Kidney (tissue), 14 donors: ENCODE results near the gene WLS. TPM values are rescaled to one million over a fixed set of nuclear protein-coding genes. Genes with fewer than 3 reads are reported as not detected.

Source experiments
- DNase-seq, 5 donors: peaks; one replicate each; pipeline ENCODE4 v3.0.0-alpha.2; 2013 to 2020
- FAIRE-seq: peaks from 2 replicates; lab custom pipeline; 2012; peaks lifted over from hg19 to GRCh38; lab: Jason Lieb, UNC
- H3K27ac ChIP-seq, 2 donors: one replicate each; pipeline ENCODE4 v1.7.0; 2013; ENCODE audit warnings: low read depth in 2 of 2, low read length in 2 of 2, inconsistent platforms in 1 of 2
- H3K27me3 ChIP-seq: one replicate; pipeline ENCODE4 v1.7.1; 2013; ENCODE audit warnings: low read length, inconsistent platforms; ENCODE audit not compliant: control insufficient read depth, insufficient read depth
- H3K36me3 ChIP-seq, 3 donors: one replicate each; pipeline versions ENCODE4 v1.7.0 to v1.7.1; 2013; ENCODE audit warnings: low read length in 3 of 3, control low read depth in 1 of 3, inconsistent platforms in 1 of 3; ENCODE audit not compliant: insufficient read depth in 3 of 3, control insufficient read depth in 2 of 3
- H3K4me1 ChIP-seq, 3 donors: one replicate each; pipeline versions ENCODE4 v1.7.0 to v1.7.1; 2013; ENCODE audit warnings: low read length in 3 of 3, inconsistent platforms in 1 of 3, low read depth in 1 of 3; ENCODE audit not compliant: control insufficient read depth in 2 of 3, insufficient read depth in 2 of 3
- H3K4me3 ChIP-seq, 3 donors: one replicate each; pipeline versions ENCODE4 v1.7.0 to v1.8.1; 2013; ENCODE audit warnings: low read length in 3 of 3, control low read depth in 1 of 3, inconsistent platforms in 1 of 3
- H3K9ac ChIP-seq, 3 donors: one replicate each; pipeline versions ENCODE4 v1.7.0 to v1.7.1; 2013; ENCODE audit warnings: low read length in 3 of 3, control low read depth in 1 of 3, inconsistent platforms in 1 of 3
- H3K9me3 ChIP-seq, 3 donors: one replicate each; pipeline versions ENCODE4 v1.7.0 to v1.7.1; 2013; ENCODE audit warnings: low read length in 3 of 3, control low read depth in 1 of 3, inconsistent platforms in 1 of 3; ENCODE audit not compliant: control insufficient read depth in 2 of 3, insufficient read depth in 1 of 3
- CTCF ChIP-seq: IDR thresholded peaks from 3 replicates; pipeline ENCODE4 v1.5.1; 2012; ENCODE audit warnings: mild to moderate bottlenecking, moderate library complexity, borderline replicate concordance; ENCODE audit not compliant: insufficient read depth; ENCODE audit errors: extremely low read depth
- intact Hi-C: fragments of 100-400 bp; cut with DNase I; formaldehyde crosslinking; loops from one replicate; pipeline ENCODE4 v1.11.1; 2022
- polyA plus RNA-seq: library from polyadenylated mRNA; stranded (reverse); fragments of 350-450 nt; fragmentation: Illumina TruSeq; extraction: RNeasy Lipid Tissue Mini Kit (QIAGEN cat#74804); gene quantifications from one replicate; pipeline ENCODE4 v1.2.3, GENCODE V29; 2014; ENCODE audit warnings: low read depth, low replicate concordance; ENCODE audit not compliant: insufficient read depth
- total RNA-seq: library from RNA; stranded (reverse); fragmentation: NEBNext Ultra II Directional; extraction: Animal tissue kit (Norgen Biotek cat#: 25700); gene quantifications from one replicate; pipeline ENCODE4 v1.2.1, GENCODE V29; 2021
- donor health status: control.
- donor health status: control.
- donor health status: control.
- donor health status: control.
- donor health status: control.
- donor health status: DM: yes; HTN: yes; CAD: no.
- donor health status: Normal renal cell carcinoma (clear cell type).

Gene WLS
- total and polyA plus RNA-seq, 2 donors from 2014 or later, result 92.3 to 147 TPM

- no peaks in the 10 kb centered on the region for H3K36me3 ChIP-seq
- DNase-seq (peak in 1 of 5 donors; percentile 57), FAIRE-seq (no peak)
- H3K9me3 ChIP-seq, result no peaks in the 10 kb centered on the region
- peak overlapping the region in 2 of 3 donors; percentile 36 to 89 for H3K9ac ChIP-seq
- H3K4me1 ChIP-seq, result peaks cover 0 to 11% (median 0%) of the 10 kb centered on the region in 3 donors
- H3K27me3 ChIP-seq, result no peaks in the 10 kb centered on the region
- peak overlapping the region; percentile 92 to 96 (median 94) for H3K4me3 ChIP-seq
- intact Hi-C loops, result no loop called here
- H3K27ac ChIP-seq, result peak overlapping the region; percentile 43 to 66
- no peak for TF ChIP-seq CTCF
Measured at GRCh38 chr1:68230484-68230802, 1.9 kb downstream of the WLS start.

GRCh38 chr1:68229650-68230483, 2.5 kb downstream of the WLS start:
- Histone ChIP-seq H3K9ac (peak overlapping the region in 2 of 3 donors; percentile 36 to 89), H3K4me3 (peak overlapping the region; percentile 28 to 94 (median 49)), H3K36me3 (no peaks in the 10 kb centered on the region), H3K4me1 (peaks cover 0 to 11% (median 0%) of the 10 kb centered on the region in 3 donors), H3K27ac (peak overlapping the region; percentile 57 to 66), H3K27me3 (no peaks in the 10 kb centered on the region), H3K9me3 (no peaks in the 10 kb centered on the region)
- no peak for FAIRE-seq
- no peak for TF ChIP-seq CTCF
- intact Hi-C loops, result no loop called here
- peak in 1 of 5 donors; percentile 42 for DNase-seq

GRCh38 chr1:68228851-68229250, 3.5 kb downstream of the WLS start:
- peak overlapping the region in 2 of 3 donors; percentile 49 to 94 for H3K4me3 ChIP-seq
- H3K4me1 ChIP-seq, result peaks cover 0 to 11% (median 0%) of the 10 kb centered on the region in 3 donors
- H3K36me3 ChIP-seq, result no peaks in the 10 kb centered on the region
- intact Hi-C loops, result no loop called here
- no peaks in the 10 kb centered on the region for H3K9me3 ChIP-seq
- TF ChIP-seq CTCF, result no peak
- no peak for FAIRE-seq
- DNase-seq, result no peak
- peak overlapping the region in 1 of 2 donors; percentile 57 for H3K27ac ChIP-seq
- no peaks in the 10 kb centered on the region for H3K27me3 ChIP-seq
- peak overlapping the region in 1 of 3 donors; percentile 41 for H3K9ac ChIP-seq
